Kidney (tissue), 14 donors: ENCODE results near the gene MYOCOS. TPM values are rescaled to one million over a fixed set of nuclear protein-coding genes. Genes with fewer than 3 reads are reported as not detected.
A peak's percentile ranks its signal among the peaks of the same experiment; 100 is the strongest.

ENCODE experiments used
- DNase-seq, 5 donors: peaks; one replicate each; pipeline ENCODE4 v3.0.0-alpha.2; 2013 to 2020
- FAIRE-seq: peaks from 2 replicates; lab custom pipeline; 2012; peaks lifted over from hg19 to GRCh38; lab: Jason Lieb, UNC
- H3K27ac ChIP-seq, 2 donors: one replicate each; pipeline ENCODE4 v1.7.0; 2013; ENCODE audit warnings: low read depth in 2 of 2, low read length in 2 of 2, inconsistent platforms in 1 of 2
- H3K27me3 ChIP-seq: one replicate; pipeline ENCODE4 v1.7.1; 2013; ENCODE audit warnings: low read length, inconsistent platforms; ENCODE audit not compliant: control insufficient read depth, insufficient read depth
- H3K36me3 ChIP-seq, 3 donors: one replicate each; pipeline versions ENCODE4 v1.7.0 to v1.7.1; 2013; ENCODE audit warnings: low read length in 3 of 3, control low read depth in 1 of 3, inconsistent platforms in 1 of 3; ENCODE audit not compliant: insufficient read depth in 3 of 3, control insufficient read depth in 2 of 3
- H3K4me1 ChIP-seq, 3 donors: one replicate each; pipeline versions ENCODE4 v1.7.0 to v1.7.1; 2013; ENCODE audit warnings: low read length in 3 of 3, inconsistent platforms in 1 of 3, low read depth in 1 of 3; ENCODE audit not compliant: control insufficient read depth in 2 of 3, insufficient read depth in 2 of 3
- H3K4me3 ChIP-seq, 3 donors: one replicate each; pipeline versions ENCODE4 v1.7.0 to v1.8.1; 2013; ENCODE audit warnings: low read length in 3 of 3, control low read depth in 1 of 3, inconsistent platforms in 1 of 3
- H3K9ac ChIP-seq, 3 donors: one replicate each; pipeline versions ENCODE4 v1.7.0 to v1.7.1; 2013; ENCODE audit warnings: low read length in 3 of 3, control low read depth in 1 of 3, inconsistent platforms in 1 of 3
- H3K9me3 ChIP-seq, 3 donors: one replicate each; pipeline versions ENCODE4 v1.7.0 to v1.7.1; 2013; ENCODE audit warnings: low read length in 3 of 3, control low read depth in 1 of 3, inconsistent platforms in 1 of 3; ENCODE audit not compliant: control insufficient read depth in 2 of 3, insufficient read depth in 1 of 3
- intact Hi-C: fragments of 100-400 bp; cut with DNase I; formaldehyde crosslinking; loops from one replicate; pipeline ENCODE4 v1.11.1; 2022
- polyA plus RNA-seq: library from polyadenylated mRNA; stranded (reverse); fragments of 350-450 nt; fragmentation: Illumina TruSeq; extraction: RNeasy Lipid Tissue Mini Kit (QIAGEN cat#74804); gene quantifications from one replicate; pipeline ENCODE4 v1.2.3, GENCODE V29; 2014; ENCODE audit warnings: low read depth, low replicate concordance; ENCODE audit not compliant: insufficient read depth
- total RNA-seq: library from RNA; stranded (reverse); fragmentation: NEBNext Ultra II Directional; extraction: Animal tissue kit (Norgen Biotek cat#: 25700); gene quantifications from one replicate; pipeline ENCODE4 v1.2.1, GENCODE V29; 2021
- TF ChIP-seq, protein P1 (sequence below): IDR thresholded peaks from 3 replicates; pipeline ENCODE4 v1.5.1; 2012; ENCODE audit warnings: mild to moderate bottlenecking, moderate library complexity, borderline replicate concordance; ENCODE audit not compliant: insufficient read depth; ENCODE audit errors: extremely low read depth
- donor health status: control.
- donor health status: control.
- donor health status: control.
- donor health status: control.
- donor health status: control.
- donor health status: DM: yes; HTN: yes; CAD: no.
- donor health status: Normal renal cell carcinoma (clear cell type).

MYOCOS gene
- total and polyA plus RNA-seq, 2 donors from 2014 or later, result 0.54 TPM

DNA sequence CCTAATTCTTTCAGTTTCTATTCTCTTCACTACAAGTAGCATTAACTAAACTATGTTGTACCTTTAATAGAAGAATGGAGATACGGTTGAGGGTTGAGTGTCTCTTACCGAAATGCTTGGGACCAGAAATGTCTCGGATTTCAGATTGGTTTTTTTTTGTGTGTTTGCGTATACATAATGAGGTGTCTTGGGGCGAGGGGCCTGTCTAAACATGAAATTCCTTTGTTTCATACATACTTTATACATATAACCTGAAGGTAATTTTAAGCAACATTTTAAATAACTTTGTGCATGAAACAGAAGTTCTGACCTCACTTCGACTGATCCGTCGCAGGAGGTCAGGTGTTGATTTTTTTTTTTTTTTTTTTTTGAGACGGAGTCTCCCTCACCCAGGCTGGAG lies 36.3 kb upstream of the MYOCOS start:
- intact Hi-C loops, result loop anchor here (10.0 kb wide), 1 partner anchor 71 kb away; no protein-coding TSS in a partner anchor

DNA sequence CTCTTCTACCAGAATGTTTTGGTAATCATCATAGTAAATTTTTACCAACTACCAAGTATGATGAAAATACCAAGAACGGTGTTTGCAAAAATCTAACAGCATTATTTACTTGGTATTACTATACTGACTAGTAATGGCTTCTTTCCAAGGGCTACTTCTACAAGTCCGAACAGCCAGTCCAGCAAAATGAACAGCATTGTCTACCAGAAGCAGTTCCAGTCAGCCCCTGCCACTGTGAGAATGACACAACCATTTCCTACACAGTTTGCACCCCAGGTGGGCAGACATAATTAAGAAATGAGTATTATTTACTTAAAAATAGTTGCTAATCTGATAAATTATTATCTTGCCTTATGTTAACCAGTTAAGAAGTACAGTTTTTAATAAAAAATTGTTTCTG lies 33.8 kb upstream of the MYOCOS start:
- Histone ChIP-seq H3K27ac (no peak overlapping the region), H3K9ac (no peak overlapping the region), H3K4me1 (no peaks in the 10 kb centered on the region), H3K4me3 (no peak overlapping the region), H3K27me3 (no peaks in the 10 kb centered on the region), H3K9me3 (no peaks in the 10 kb centered on the region), H3K36me3 (peaks cover 12 to 57% (median 33%) of the 10 kb centered on the region in 3 donors)
- TF ChIP-seq, protein P1, sequence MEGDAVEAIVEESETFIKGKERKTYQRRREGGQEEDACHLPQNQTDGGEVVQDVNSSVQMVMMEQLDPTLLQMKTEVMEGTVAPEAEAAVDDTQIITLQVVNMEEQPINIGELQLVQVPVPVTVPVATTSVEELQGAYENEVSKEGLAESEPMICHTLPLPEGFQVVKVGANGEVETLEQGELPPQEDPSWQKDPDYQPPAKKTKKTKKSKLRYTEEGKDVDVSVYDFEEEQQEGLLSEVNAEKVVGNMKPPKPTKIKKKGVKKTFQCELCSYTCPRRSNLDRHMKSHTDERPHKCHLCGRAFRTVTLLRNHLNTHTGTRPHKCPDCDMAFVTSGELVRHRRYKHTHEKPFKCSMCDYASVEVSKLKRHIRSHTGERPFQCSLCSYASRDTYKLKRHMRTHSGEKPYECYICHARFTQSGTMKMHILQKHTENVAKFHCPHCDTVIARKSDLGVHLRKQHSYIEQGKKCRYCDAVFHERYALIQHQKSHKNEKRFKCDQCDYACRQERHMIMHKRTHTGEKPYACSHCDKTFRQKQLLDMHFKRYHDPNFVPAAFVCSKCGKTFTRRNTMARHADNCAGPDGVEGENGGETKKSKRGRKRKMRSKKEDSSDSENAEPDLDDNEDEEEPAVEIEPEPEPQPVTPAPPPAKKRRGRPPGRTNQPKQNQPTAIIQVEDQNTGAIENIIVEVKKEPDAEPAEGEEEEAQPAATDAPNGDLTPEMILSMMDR, result no peak
- DNase-seq (no peak), FAIRE-seq (no peak)
- intact Hi-C loops, result loop anchor here (10.0 kb wide), 1 partner anchor 73 kb away; no protein-coding TSS in a partner anchor

More for the DNA sequence above, 36.3 kb upstream of the MYOCOS start:
- TF ChIP-seq, protein P1, result no peak
- peaks cover 15 to 53% (median 31%) of the 10 kb centered on the region in 3 donors for H3K36me3 ChIP-seq
- no peak overlapping the region for H3K4me3 ChIP-seq
- FAIRE-seq (no peak), DNase-seq (no peak)
- H3K9ac ChIP-seq, result no peak overlapping the region
- no peak overlapping the region for H3K27ac ChIP-seq
- H3K4me1 ChIP-seq, result no peaks in the 10 kb centered on the region
- no peaks in the 10 kb centered on the region for H3K27me3 ChIP-seq
- H3K9me3 ChIP-seq, result no peaks in the 10 kb centered on the region

DNA sequence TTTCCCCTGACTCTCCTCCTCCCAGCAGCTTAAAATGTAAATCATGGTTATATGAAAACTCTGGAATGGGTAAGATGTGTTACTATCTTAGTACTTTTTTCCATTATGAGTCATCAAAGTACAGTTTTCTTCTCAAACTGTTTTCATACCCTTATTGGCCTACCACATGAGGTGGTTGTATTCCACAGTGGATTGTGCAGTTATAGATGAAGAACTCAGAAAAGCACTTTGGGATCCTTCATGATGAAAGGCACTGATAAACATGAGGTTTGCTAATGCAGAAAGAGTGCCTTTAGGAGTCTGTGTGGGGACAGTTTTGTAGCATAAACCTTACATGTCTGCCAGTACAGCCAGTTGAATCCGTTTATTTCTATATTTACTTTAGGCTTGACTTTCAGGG lies 32.0 kb upstream of the MYOCOS start:
- DNase-seq (no peak), FAIRE-seq (no peak)
- no peak overlapping the region for H3K4me3 ChIP-seq
- H3K36me3 ChIP-seq, result peaks cover 6 to 41% (median 27%) of the 10 kb centered on the region in 3 donors
- no peaks in the 10 kb centered on the region for H3K27me3 ChIP-seq
- no peaks in the 10 kb centered on the region for H3K9me3 ChIP-seq
- H3K27ac ChIP-seq, result no peak overlapping the region
- TF ChIP-seq, protein P1, result no peak
- no peak overlapping the region for H3K9ac ChIP-seq
- peaks cover 0 to 5% (median 0%) of the 10 kb centered on the region in 3 donors for H3K4me1 ChIP-seq
- intact Hi-C loops, result no loop called here

DNA sequence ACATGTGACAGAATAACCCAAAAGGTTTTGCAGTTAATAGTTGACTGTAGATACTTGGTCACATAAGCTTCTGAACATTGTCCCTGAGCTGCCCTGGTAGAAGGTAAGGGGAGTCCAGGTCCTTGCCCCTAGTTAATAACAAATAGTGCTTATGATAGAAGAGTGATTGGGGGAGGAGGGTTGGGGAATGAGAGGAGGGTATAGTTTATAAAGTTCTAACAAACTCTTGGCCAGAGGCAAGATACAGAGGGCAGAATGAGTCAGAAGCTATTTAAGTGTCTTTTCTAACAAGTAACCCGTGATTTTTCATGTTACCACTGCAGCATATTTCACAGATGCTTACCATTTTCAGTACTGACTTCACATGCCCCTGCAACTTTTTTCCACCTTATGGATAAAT lies 26.7 kb upstream of the MYOCOS start:
- peak in 2 of 5 donors; percentile 11 to 51 for DNase-seq
- no peaks in the 10 kb centered on the region for H3K9me3 ChIP-seq
- TF ChIP-seq, protein P1, result no peak
- intact Hi-C loops, result no loop called here
- no peak overlapping the region for H3K4me3 ChIP-seq
- FAIRE-seq, result no peak
- peaks cover 0 to 14% (median 5%) of the 10 kb centered on the region in 3 donors for H3K36me3 ChIP-seq
- peaks cover 0 to 25% (median 8%) of the 10 kb centered on the region in 3 donors for H3K4me1 ChIP-seq
- H3K27ac ChIP-seq, result peak overlapping the region in 1 of 2 donors; percentile 89
- no peak overlapping the region for H3K9ac ChIP-seq
- no peaks in the 10 kb centered on the region for H3K27me3 ChIP-seq
